Loucy (cell line): ENCODE results near the gene CNGA2.

Experiments used
- H2AFZ ChIP-seq: fragments of 200-600 bp; sonication (generic); 2 replicates; pipeline ENCODE4 v1.6.0; 2016; ENCODE audit warnings: antibody characterized with exemption, mild to moderate bottlenecking, low read length, moderate library complexity
- H3F3A ChIP-seq: fragments of 200-600 bp; 2 replicates; pipeline ENCODE4 v1.6.0; 2016; ENCODE audit warnings: antibody characterized with exemption, low read depth, mild to moderate bottlenecking
- H3K27me3 ChIP-seq: fragments of 200-600 bp; sonication (generic); 2 replicates; pipeline ENCODE4 v1.6.1; 2014; ENCODE audit warnings: low read length, mild to moderate bottlenecking; ENCODE audit not compliant: insufficient read depth, poor library complexity, severe bottlenecking
- H3K36me3 ChIP-seq: fragments of 200-600 bp; sonication (generic); 2 replicates; pipeline ENCODE4 v1.6.1; 2016; ENCODE audit warnings: low read length; ENCODE audit not compliant: insufficient read depth
- H3K4me1 ChIP-seq: fragments of 200-600 bp; sonication (generic); 2 replicates; pipeline ENCODE4 v1.5.1; 2014; ENCODE audit warnings: low read length, mild to moderate bottlenecking; ENCODE audit not compliant: insufficient read depth, poor library complexity, severe bottlenecking
- H3K4me2 ChIP-seq: fragments of 200-600 bp; sonication (generic); 2 replicates; pipeline ENCODE4 v1.6.0; 2014; ENCODE audit warnings: antibody characterized with exemption, low read length, low read depth, mild to moderate bottlenecking; ENCODE audit not compliant: poor library complexity, severe bottlenecking
- H3K4me3 ChIP-seq: fragments of 200-600 bp; sonication (generic); 2 replicates; pipeline ENCODE4 v1.5.1; 2014; ENCODE audit warnings: low read length, mild to moderate bottlenecking, mixed read lengths; ENCODE audit not compliant: poor library complexity, severe bottlenecking
- H3K79me2 ChIP-seq: fragments of 200-600 bp; sonication (generic); 2 replicates; pipeline ENCODE4 v1.6.1; 2014; ENCODE audit warnings: low read length; ENCODE audit not compliant: insufficient read depth
- H3K9ac ChIP-seq: fragments of 200-600 bp; sonication (generic); 2 replicates; pipeline ENCODE4 v1.6.0; 2014; ENCODE audit warnings: mild to moderate bottlenecking, low read depth, low read length, moderate library complexity; ENCODE audit not compliant: poor library complexity, severe bottlenecking
- H3K9me2 ChIP-seq: fragments of 200-600 bp; sonication (generic); replicated peaks from 2 replicates; pipeline ENCODE4 v1.6.1; 2016; ENCODE audit warnings: low read depth, low read length, mixed read lengths
- H3K9me3 ChIP-seq: fragments of 200-600 bp; sonication (generic); 2 replicates; pipeline ENCODE4 v1.6.1; 2014; ENCODE audit warnings: mild to moderate bottlenecking, antibody characterized with exemption, low read length, low read depth; ENCODE audit not compliant: insufficient read depth
- H4K20me1 ChIP-seq: fragments of 200-600 bp; sonication (generic); 2 replicates; pipeline ENCODE4 v1.6.0; 2014; ENCODE audit warnings: antibody characterized with exemption, low read length, mild to moderate bottlenecking; ENCODE audit not compliant: insufficient read depth, poor library complexity, severe bottlenecking
- EZH2phosphoT487 ChIP-seq: fragments of 200-600 bp; IDR thresholded peaks from 2 replicates; pipeline ENCODE4 v1.6.1; 2018; ENCODE audit warnings: antibody characterized with exemption, mild to moderate bottlenecking, moderate library complexity, borderline replicate concordance
- TF ChIP-seq, protein P1 (sequence below): fragments of 200-600 bp; sonication (generic); conservative IDR thresholded peaks from 2 replicates; pipeline ENCODE4 v1.5.1; 2014; ENCODE audit warnings: mild to moderate bottlenecking, antibody characterized with exemption, low read length

The CNGA2 gene

DNA sequence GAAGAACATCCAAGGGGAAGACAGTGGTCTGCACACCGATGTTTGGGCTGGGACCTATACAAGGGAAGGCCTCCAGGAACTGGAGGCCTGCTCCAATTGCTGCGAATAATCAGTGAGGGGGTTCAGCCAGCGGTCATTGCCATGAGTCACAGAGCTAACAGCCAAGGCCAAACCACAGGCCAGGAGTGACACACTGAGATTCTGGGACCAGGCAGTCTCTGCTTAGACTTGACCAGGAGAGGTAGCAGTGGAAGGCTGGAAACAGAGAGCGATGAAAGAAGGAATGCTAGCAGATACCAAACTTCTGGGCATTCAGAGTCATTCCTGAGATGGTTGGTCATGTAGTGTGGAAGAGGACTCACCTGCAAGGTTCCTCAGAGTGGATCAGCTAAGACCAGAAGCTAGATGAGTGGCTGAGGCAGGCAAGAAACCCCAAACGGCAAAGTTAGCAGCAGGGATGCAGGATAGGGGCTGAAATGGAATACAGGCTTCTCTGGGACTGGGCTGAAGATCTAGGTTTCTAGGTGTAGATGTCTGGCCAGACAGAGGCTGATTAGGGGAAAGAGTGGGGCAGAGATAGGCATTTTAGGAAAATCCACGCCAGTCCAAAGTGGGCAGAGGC lies 54.7 kb downstream of the CNGA2 start:
- no peak overlapping the region for H2AFZ ChIP-seq
- no peaks in the 10 kb centered on the region for H3K79me2 ChIP-seq
- TF ChIP-seq, protein P1, sequence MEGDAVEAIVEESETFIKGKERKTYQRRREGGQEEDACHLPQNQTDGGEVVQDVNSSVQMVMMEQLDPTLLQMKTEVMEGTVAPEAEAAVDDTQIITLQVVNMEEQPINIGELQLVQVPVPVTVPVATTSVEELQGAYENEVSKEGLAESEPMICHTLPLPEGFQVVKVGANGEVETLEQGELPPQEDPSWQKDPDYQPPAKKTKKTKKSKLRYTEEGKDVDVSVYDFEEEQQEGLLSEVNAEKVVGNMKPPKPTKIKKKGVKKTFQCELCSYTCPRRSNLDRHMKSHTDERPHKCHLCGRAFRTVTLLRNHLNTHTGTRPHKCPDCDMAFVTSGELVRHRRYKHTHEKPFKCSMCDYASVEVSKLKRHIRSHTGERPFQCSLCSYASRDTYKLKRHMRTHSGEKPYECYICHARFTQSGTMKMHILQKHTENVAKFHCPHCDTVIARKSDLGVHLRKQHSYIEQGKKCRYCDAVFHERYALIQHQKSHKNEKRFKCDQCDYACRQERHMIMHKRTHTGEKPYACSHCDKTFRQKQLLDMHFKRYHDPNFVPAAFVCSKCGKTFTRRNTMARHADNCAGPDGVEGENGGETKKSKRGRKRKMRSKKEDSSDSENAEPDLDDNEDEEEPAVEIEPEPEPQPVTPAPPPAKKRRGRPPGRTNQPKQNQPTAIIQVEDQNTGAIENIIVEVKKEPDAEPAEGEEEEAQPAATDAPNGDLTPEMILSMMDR: no peak
- TF ChIP-seq EZH2phosphoT487: no peak
- no peaks in the 10 kb centered on the region for H3K4me1 ChIP-seq
- H4K20me1 ChIP-seq: no peaks in the 10 kb centered on the region
- no peak overlapping the region for H3K9ac ChIP-seq
- no peaks in the 10 kb centered on the region for H3K36me3 ChIP-seq
- H3K4me2 ChIP-seq: no peak overlapping the region
- no peaks in the 10 kb centered on the region for H3F3A ChIP-seq
- H3K9me2 ChIP-seq: no peaks in the 10 kb centered on the region
- H3K4me3 ChIP-seq: no peak overlapping the region
- no peaks in the 10 kb centered on the region; the same call in 1 of the 2 replicates for H3K9me3 ChIP-seq
- no peaks in the 10 kb centered on the region for H3K27me3 ChIP-seq

- no peak overlapping the region for H2AFZ ChIP-seq
- H3K9me2 ChIP-seq: no peaks in the 10 kb centered on the region
- H3K4me3 ChIP-seq: no peak overlapping the region
- no peaks in the 10 kb centered on the region for H3K79me2 ChIP-seq
- no peaks in the 10 kb centered on the region for H4K20me1 ChIP-seq
- H3K4me1 ChIP-seq: no peaks in the 10 kb centered on the region
- no peaks in the 10 kb centered on the region; the same call in 1 of the 2 replicates for H3K9me3 ChIP-seq
- H3K36me3 ChIP-seq: no peaks in the 10 kb centered on the region
- no peak overlapping the region for H3K4me2 ChIP-seq
- no peaks in the 10 kb centered on the region for H3K27me3 ChIP-seq
- no peaks in the 10 kb centered on the region for H3F3A ChIP-seq
- no peak overlapping the region for H3K9ac ChIP-seq
- TF ChIP-seq, protein P1: no peak
- no peak for TF ChIP-seq EZH2phosphoT487
Measured at GRCh38 chrX:151790481-151791160, 56.1 kb downstream of the CNGA2 start.

GRCh38 chrX:151791961-151792360 lies 57.4 kb downstream of the CNGA2 start:
- no peak overlapping the region for H2AFZ ChIP-seq
- TF ChIP-seq, protein P1: no peak
- TF ChIP-seq EZH2phosphoT487: no peak
- no peak overlapping the region for H3K4me2 ChIP-seq
- H3K9ac ChIP-seq: no peak overlapping the region
- H4K20me1 ChIP-seq: no peaks in the 10 kb centered on the region
- H3K9me3 ChIP-seq: no peaks in the 10 kb centered on the region; the same call in 1 of the 2 replicates
- H3F3A ChIP-seq: no peaks in the 10 kb centered on the region
- no peaks in the 10 kb centered on the region for H3K36me3 ChIP-seq
- H3K27me3 ChIP-seq: no peaks in the 10 kb centered on the region
- H3K79me2 ChIP-seq: no peaks in the 10 kb centered on the region
- no peaks in the 10 kb centered on the region for H3K4me1 ChIP-seq
- no peak overlapping the region for H3K4me3 ChIP-seq
- H3K9me2 ChIP-seq: no peaks in the 10 kb centered on the region
